MM.1S (cell line): ENCODE data around the gene PPP4R4.

Source experiments
- EZH2 ChIP-seq: fragments of 300-600 bp; sonication (generic); optimal IDR thresholded peaks from 2 replicates; pipeline ENCODE3; 2017; ENCODE audit warnings: low read depth, mild to moderate bottlenecking, antibody characterized with exemption, low read length, mixed read lengths
- TF ChIP-seq, protein P1 (sequence below): fragments of 300-600 bp; sonication (generic); IDR thresholded peaks from 2 replicates; pipeline ENCODE4 v1.5.1; 2016; ENCODE audit warnings: antibody characterized with exemption, low read length, mixed read lengths

DNA sequence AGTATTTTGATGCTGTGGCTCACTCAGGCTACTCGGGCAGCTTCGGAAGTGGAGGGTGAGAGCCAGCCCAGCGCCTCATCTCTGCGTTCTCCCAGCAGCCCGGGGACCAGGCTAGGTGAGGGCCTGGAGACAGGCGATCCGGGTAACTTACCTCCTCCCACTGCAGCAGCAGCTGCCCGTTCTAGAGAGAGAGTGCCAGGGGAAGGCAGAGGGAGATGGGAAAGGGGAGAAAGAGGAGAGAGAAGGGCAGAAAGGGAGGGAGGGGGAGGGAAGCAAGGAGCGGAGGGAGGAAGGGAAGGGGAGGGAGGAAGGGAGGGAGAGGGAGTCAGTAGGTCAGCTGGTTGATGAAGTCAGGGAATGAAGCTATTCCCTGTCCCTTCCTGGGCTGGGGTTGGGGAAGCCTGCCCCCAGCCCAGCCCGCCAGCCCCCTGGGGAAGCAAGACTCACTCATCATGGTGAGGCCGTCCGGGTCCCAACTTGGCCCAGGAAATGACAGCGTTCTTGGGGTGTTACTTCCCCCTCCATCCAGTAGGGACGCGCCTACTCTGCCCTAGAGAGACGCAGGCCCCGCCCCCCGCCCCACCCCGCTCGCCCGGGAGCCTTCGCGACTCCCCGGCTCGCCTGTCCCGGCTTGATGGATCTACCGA lies 44.9 kb upstream of the PPP4R4 start, which contains the start of gene IFI27L2:
- TF ChIP-seq, protein P1, sequence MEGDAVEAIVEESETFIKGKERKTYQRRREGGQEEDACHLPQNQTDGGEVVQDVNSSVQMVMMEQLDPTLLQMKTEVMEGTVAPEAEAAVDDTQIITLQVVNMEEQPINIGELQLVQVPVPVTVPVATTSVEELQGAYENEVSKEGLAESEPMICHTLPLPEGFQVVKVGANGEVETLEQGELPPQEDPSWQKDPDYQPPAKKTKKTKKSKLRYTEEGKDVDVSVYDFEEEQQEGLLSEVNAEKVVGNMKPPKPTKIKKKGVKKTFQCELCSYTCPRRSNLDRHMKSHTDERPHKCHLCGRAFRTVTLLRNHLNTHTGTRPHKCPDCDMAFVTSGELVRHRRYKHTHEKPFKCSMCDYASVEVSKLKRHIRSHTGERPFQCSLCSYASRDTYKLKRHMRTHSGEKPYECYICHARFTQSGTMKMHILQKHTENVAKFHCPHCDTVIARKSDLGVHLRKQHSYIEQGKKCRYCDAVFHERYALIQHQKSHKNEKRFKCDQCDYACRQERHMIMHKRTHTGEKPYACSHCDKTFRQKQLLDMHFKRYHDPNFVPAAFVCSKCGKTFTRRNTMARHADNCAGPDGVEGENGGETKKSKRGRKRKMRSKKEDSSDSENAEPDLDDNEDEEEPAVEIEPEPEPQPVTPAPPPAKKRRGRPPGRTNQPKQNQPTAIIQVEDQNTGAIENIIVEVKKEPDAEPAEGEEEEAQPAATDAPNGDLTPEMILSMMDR, result no peak
- no peak for TF ChIP-seq EZH2
